Tibial nerve (tissue), 3 donors: ENCODE results near the gene DENND4B.

Experiments
- POLR2A ChIP-seq, 2 donors: fragments of 450-650 bp; IDR thresholded peaks; one replicate each; pipeline ENCODE4 v1.6.1; 2017; ENCODE audit warnings: antibody characterized with exemption in 2 of 2, mild to moderate bottlenecking in 2 of 2, moderate library complexity in 2 of 2
- TF ChIP-seq, protein P1 (sequence below), 5 experiments: fragments of 200-600 bp in 3 of 5; fragments of 450-650 bp in 2 of 5; sonication (generic) in 3 of 5; IDR thresholded peaks; one replicate each; pipeline ENCODE4 v1.5.1; 2016 to 2019; ENCODE audit warnings: antibody characterized with exemption in 5 of 5, mild to moderate bottlenecking in 3 of 5, moderate library complexity in 2 of 5

DNA sequence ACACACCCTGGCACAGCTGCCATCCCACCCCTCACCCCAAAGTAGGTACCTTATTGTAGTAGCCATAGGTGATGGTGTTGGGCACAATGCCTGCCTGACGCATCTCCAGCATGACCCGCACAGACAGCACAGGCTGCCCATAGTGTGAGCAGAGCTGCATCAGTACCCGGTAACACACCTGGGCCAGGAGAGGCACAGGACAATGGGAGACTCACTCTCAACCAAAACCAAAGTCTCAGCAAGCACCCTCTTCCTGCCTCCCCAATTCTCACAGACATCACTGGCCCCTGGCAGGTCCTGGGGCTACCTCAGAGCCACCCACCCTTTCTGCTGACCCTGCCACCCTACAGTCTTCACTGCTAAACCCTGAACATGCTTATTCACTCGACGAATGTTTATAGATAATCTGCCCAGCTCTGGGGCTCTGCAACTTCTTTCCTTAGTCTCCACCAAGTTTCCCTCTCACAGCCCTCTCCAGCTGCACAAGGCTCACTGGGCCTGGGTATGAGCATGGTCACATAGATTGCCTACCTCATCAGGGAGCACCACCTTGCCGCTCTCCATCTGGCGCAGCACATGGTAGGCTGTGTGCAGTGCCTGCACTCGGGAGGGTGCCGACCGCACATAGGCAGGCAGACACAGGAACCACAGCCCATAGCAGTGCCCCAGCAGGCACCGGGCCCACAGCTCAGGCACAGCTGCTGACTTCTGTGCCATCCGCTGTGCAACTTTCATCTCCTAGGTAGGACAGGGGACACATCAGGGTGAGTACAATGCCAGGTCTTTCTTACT is 10.3 kb downstream of the DENND4B start:
- TF ChIP-seq, protein P1, sequence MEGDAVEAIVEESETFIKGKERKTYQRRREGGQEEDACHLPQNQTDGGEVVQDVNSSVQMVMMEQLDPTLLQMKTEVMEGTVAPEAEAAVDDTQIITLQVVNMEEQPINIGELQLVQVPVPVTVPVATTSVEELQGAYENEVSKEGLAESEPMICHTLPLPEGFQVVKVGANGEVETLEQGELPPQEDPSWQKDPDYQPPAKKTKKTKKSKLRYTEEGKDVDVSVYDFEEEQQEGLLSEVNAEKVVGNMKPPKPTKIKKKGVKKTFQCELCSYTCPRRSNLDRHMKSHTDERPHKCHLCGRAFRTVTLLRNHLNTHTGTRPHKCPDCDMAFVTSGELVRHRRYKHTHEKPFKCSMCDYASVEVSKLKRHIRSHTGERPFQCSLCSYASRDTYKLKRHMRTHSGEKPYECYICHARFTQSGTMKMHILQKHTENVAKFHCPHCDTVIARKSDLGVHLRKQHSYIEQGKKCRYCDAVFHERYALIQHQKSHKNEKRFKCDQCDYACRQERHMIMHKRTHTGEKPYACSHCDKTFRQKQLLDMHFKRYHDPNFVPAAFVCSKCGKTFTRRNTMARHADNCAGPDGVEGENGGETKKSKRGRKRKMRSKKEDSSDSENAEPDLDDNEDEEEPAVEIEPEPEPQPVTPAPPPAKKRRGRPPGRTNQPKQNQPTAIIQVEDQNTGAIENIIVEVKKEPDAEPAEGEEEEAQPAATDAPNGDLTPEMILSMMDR (IDR thresholded peaks at IDR 0.05) = no peak
- no peak for TF ChIP-seq POLR2A (IDR thresholded peaks at IDR 0.05)
